ENCODE data around the gene BTG4. TPM values are rescaled to one million over a fixed set of nuclear protein-coding genes. Genes with fewer than 3 reads are reported as not detected.

The BTG4 gene
- total RNA-seq, 1 donor from 2014 or later, result not detected

DNA sequence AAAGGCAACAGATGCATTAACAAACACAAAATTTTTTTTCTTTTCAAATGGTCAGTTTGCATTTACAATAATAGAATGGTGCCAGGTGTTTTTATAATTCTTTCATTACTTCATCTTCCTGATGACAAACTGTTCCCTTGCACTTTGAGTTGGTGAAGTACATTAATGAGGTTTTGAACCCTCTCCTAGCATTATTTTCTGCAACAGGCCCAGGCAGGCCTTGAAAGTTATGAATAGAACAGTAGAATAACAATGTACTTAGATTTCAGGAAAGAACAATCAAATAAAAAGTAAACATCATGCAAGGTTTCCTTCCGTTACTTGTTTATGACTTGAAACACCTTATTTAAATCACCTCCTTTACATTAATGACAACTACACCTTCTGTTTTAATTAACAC is 9.6 kb downstream of the BTG4 start:
- Mint-ChIP-seq H3K27me3 (ENCODE audit: unreplicated experiment) (peaks cover 76% of the 10 kb centered on the region), H3K4me1 (ENCODE audit: unreplicated experiment) (no peaks in the 10 kb centered on the region), H3K27ac (ENCODE audit: unreplicated experiment) (no peak overlapping the region), H3K9me3 (ENCODE audit: unreplicated experiment) (peaks cover 5% of the 10 kb centered on the region), H3K4me3 (ENCODE audit: unreplicated experiment) (no peak overlapping the region), H3K36me3 (ENCODE audit: unreplicated experiment) (no peaks in the 10 kb centered on the region)
- no peak for DNase-seq (ENCODE audit: extremely low spot score, unreplicated experiment)
- TF ChIP-seq, protein P1, sequence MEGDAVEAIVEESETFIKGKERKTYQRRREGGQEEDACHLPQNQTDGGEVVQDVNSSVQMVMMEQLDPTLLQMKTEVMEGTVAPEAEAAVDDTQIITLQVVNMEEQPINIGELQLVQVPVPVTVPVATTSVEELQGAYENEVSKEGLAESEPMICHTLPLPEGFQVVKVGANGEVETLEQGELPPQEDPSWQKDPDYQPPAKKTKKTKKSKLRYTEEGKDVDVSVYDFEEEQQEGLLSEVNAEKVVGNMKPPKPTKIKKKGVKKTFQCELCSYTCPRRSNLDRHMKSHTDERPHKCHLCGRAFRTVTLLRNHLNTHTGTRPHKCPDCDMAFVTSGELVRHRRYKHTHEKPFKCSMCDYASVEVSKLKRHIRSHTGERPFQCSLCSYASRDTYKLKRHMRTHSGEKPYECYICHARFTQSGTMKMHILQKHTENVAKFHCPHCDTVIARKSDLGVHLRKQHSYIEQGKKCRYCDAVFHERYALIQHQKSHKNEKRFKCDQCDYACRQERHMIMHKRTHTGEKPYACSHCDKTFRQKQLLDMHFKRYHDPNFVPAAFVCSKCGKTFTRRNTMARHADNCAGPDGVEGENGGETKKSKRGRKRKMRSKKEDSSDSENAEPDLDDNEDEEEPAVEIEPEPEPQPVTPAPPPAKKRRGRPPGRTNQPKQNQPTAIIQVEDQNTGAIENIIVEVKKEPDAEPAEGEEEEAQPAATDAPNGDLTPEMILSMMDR (IDR thresholded peaks at IDR 0.05), result no peak

DNA sequence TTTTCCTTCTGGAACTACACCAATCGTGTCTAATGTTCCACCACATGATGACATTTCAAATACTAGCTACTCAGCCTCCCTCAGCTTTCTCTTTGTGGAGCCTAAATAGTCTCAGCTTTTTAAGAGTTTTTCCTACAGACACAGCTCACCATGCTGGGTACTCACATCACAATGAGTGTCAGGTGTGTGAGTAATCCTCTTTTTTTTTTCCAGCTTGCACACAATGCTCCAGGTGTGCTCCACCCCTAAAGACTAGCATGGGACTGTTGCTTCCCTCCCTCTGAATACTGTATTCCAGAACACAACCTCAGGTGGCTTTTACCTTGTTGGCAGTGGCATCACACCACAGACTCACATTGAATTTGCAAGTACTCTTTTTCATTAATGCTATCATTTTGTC is 11.7 kb downstream of the BTG4 start:
- H3K27me3 Mint-ChIP-seq (ENCODE audit: unreplicated experiment), result peaks cover 75% of the 10 kb centered on the region
- H3K36me3 Mint-ChIP-seq (ENCODE audit: unreplicated experiment), result no peaks in the 10 kb centered on the region
- TF ChIP-seq, protein P1 (IDR thresholded peaks at IDR 0.05), result no peak
- H3K4me3 Mint-ChIP-seq (ENCODE audit: unreplicated experiment), result no peak overlapping the region
- H3K9me3 Mint-ChIP-seq (ENCODE audit: unreplicated experiment), result peaks cover 3% of the 10 kb centered on the region
- H3K4me1 Mint-ChIP-seq (ENCODE audit: unreplicated experiment), result no peaks in the 10 kb centered on the region
- no peak overlapping the region for H3K27ac Mint-ChIP-seq (ENCODE audit: unreplicated experiment)
- DNase-seq (ENCODE audit: extremely low spot score, unreplicated experiment), result no peak

DNA sequence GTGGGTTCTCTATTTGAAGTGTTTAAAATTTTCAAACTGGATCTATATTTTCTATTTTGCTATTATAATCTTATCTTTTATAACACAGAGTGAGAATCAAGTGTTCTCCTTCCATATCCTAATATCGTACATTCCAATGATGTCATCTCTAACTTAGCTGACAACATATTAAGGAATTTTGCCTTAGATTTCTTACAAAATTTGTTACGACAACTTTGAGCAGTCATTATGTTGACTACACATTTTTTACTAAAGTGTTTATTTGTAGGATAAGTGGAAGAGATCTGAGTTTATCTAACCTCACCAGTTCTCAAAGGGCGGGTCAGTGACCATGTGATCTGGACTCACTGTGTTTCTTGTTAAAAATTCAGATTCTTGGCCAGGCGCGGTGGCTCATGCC is 12.7 kb downstream of the BTG4 start:
- no peak overlapping the region for H3K27ac Mint-ChIP-seq (ENCODE audit: unreplicated experiment)
- H3K4me1 Mint-ChIP-seq (ENCODE audit: unreplicated experiment), result no peaks in the 10 kb centered on the region
- DNase-seq (ENCODE audit: extremely low spot score, unreplicated experiment), result no peak
- no peaks in the 10 kb centered on the region for H3K9me3 Mint-ChIP-seq (ENCODE audit: unreplicated experiment)
- no peak overlapping the region for H3K4me3 Mint-ChIP-seq (ENCODE audit: unreplicated experiment)
- peaks cover 71% of the 10 kb centered on the region for H3K27me3 Mint-ChIP-seq (ENCODE audit: unreplicated experiment)
- TF ChIP-seq, protein P1 (IDR thresholded peaks at IDR 0.05), result no peak
- no peaks in the 10 kb centered on the region for H3K36me3 Mint-ChIP-seq (ENCODE audit: unreplicated experiment)

DNA sequence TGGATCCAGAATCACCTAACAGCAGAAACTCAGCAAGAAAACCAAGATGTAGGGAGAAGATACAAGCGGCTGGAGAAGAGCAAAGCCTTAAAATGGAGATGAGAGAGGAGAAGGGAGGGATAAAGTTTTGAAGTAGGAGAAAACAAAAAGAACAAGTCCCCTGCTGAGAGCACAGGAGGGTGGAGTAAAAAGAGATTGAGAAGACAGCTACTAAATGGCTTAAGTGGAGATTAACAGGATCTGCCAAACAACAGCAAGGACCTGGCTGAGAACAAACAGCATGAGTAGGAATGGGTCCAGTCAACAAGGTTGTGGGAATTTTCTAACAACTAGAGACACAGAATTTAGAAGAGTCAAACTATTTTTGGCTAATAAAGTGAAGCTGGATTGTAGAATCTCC is 18.1 kb downstream of the BTG4 start:
- Mint-ChIP-seq H3K36me3 (ENCODE audit: unreplicated experiment) (no peaks in the 10 kb centered on the region), H3K4me3 (ENCODE audit: unreplicated experiment) (no peak overlapping the region), H3K27ac (ENCODE audit: unreplicated experiment) (no peak overlapping the region), H3K9me3 (ENCODE audit: unreplicated experiment) (peaks cover 3% of the 10 kb centered on the region), H3K27me3 (ENCODE audit: unreplicated experiment) (peaks cover 62% of the 10 kb centered on the region), H3K4me1 (ENCODE audit: unreplicated experiment) (no peaks in the 10 kb centered on the region)
- TF ChIP-seq, protein P1 (IDR thresholded peaks at IDR 0.05), result no peak
- no peak for DNase-seq (ENCODE audit: extremely low spot score, unreplicated experiment)

DNA sequence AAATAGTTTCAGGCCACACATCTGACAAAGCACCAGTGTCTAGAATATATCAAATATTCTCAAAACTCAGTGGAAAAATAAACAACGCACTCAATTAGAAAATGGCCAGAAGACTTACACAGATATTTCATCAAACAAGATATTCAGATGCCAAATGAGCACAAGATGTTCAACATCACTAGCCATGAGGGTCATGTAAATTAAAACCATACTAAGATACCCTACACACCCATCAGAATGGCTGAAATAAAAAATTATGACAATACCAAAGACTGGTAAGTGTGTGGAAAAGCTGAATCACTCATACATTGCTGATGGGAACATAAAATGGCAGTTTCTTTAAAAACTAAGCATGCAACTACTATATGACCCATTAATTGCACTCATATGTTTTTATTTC is 21.7 kb downstream of the BTG4 start:
- H3K4me1 Mint-ChIP-seq (ENCODE audit: unreplicated experiment), result no peaks in the 10 kb centered on the region
- no peaks in the 10 kb centered on the region for H3K36me3 Mint-ChIP-seq (ENCODE audit: unreplicated experiment)
- peaks cover 42% of the 10 kb centered on the region for H3K27me3 Mint-ChIP-seq (ENCODE audit: unreplicated experiment)
- no peak overlapping the region for H3K27ac Mint-ChIP-seq (ENCODE audit: unreplicated experiment)
- TF ChIP-seq, protein P1 (IDR thresholded peaks at IDR 0.05), result no peak
- H3K4me3 Mint-ChIP-seq (ENCODE audit: unreplicated experiment), result no peak overlapping the region
- DNase-seq (ENCODE audit: extremely low spot score, unreplicated experiment), result no peak
- peaks cover 16% of the 10 kb centered on the region for H3K9me3 Mint-ChIP-seq (ENCODE audit: unreplicated experiment)
